Measurements from ENCODE around the gene CFAP68.
A peak's percentile ranks its signal among the peaks of the same experiment; 100 is the strongest.

The CFAP68 gene, protein sequence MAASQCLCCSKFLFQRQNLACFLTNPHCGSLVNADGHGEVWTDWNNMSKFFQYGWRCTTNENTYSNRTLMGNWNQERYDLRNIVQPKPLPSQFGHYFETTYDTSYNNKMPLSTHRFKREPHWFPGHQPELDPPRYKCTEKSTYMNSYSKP

DNA sequence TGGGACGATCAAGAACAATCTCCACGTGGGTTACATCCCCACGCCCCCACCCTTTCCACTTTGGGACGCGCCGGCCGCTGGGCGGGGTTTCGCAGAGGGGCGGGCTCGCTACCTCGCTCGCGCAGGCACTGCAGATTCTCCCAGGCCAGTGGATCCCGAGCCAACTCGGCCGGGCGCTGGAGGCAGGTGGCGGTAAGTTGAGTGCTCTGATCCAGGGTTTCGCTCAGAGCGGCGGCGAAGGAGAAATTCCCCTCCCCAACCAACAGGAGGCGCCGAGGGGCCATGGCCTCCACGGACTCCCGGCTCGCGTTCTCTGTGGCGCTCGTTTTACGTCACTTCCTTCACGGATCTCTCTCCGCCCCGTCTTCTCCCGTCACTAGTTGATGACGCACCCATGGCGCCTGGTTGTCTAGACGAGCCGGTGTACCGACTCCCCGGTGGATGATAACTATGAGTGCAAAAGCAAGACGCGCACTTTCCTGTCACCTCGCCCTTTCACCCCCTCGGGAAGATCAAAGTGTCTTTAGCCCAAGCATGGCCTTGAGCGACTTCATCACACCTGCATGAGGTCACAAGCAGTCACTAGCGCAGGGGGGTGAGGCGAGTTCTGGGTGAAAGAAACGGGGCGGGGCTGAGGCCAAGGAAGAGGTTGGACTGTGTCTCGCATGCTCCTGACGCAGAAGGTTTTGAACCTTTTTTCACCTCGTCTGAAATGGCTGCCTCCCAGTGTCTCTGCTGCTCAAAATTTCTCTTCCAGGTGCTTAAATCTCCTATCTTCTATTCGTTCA lies at the start of gene CFAP68, which contains the start of gene FDXACB1:
Gene CFAP68, plus strand, starts transcription at position 693 of the 788 bp plus-strand sequence. Its CDS starts 20 bp downstream, at position 713.
Gene FDXACB1, minus strand, starts transcription at position 317 of the 788 bp plus-strand sequence. Its CDS starts 33 bp downstream, at position 284.
- DNase-seq, result peak; percentile 98

DNA sequence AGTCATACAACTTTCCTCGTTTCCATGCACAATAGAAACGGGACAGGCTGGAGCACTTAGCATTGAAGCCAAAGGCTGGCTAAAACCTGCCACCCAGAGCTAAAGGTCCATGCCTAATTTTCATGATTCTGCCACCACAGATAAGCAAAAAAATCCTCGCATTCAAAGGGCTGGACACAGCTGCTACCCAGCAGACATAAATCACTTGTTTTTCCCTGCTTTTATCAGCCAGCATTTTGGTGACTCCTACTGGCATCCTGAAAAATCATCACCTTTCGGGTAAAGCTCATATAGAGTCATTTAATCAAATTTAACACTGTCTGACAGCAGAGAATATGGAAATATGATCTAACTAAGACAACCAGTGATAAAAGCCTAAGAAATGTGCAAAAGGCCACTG lies 45.8 kb upstream of the CFAP68 start:
- no peak for DNase-seq

DNA sequence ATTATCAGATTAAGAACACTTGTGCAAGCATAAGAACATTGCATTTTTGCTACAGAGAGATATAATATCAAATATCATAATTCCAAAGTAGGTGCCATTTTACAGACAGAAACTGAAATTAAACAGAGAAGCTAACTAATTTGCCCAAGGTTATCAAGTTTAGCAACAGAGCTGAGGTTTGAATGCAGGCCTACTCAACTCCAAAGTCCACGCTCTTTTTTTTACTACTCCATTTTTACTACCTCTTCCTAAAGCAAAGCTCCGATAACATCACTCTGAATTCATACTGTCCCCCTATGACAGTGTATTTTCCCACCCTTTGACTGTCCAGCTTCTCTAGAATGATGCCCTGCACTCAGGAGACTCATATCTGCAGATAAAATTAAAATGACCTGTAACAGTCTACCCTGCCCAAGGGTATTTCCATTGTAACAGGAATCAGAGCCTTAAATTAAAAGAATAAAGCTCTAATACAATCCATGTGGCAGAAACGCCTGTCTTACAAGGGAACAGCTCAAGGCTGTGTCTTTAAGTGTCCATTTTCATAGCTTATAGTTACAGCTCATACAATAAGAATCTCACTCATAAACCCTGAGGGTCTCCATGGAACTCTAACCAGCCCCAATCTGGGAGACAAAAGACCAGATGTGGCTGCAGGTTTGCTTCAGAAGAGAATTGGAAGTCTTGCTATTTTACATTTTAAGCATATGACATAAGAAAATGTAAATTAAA lies 44.7 kb upstream of the CFAP68 start:
- no peak for DNase-seq

DNA sequence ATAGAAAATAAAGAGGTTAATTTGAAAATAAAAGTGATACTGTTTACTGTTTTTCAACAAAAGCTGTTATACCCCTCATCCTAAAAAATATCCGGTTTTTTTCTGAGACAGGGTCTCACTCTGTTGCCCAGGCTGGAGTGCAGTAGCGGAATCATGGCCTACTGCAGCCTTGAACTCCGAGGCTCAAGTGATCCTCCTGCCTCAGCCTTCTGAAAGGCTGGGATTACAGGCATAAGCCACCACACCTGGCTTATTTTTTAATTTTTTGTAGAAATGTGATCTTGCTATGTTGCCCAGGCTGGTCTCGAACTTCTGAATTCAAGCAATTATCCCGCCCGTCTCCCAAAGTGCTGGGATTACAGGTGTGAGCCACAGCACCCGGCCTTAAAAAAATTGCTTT lies 43.7 kb upstream of the CFAP68 start:
- DNase-seq, result no peak

DNA sequence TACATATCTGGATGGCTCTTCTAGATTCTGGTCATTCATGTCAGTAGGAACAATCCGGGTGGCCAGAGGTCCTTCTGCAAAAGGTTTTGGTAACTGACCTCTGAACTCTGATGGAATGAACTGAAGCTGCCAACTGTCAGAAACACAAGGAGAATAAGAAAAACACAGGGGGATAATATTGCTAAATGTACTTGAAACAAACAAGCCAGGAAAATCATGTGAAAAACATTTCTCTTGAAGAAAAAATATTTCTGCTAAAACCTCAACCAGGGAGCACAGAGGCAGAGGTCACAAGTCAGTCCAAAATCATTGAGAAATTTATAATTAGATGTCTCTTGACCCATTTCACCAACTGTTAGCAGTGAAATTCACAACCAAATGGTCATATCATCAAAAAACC lies 43.2 kb upstream of the CFAP68 start:
- no peak for DNase-seq

DNA sequence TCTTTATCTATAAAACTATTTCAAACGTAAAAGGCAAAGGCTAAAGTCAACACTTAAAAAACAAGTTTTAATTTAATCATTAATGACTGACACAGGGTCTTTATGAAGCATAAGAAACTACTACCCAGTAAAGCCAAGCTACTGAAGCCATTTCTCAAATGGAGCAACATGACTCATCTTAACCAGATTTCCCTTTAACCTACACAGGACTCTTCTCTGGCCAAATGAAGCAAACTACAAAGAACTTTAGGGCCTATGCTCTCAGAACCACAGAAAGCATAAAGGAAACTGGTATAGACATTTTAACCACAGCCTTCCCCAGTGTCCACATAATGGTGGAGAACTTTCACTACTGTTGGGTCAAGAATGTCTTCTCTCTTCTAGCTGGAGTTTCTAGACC lies 42.6 kb upstream of the CFAP68 start:
- DNase-seq, result peak; percentile 6

DNA sequence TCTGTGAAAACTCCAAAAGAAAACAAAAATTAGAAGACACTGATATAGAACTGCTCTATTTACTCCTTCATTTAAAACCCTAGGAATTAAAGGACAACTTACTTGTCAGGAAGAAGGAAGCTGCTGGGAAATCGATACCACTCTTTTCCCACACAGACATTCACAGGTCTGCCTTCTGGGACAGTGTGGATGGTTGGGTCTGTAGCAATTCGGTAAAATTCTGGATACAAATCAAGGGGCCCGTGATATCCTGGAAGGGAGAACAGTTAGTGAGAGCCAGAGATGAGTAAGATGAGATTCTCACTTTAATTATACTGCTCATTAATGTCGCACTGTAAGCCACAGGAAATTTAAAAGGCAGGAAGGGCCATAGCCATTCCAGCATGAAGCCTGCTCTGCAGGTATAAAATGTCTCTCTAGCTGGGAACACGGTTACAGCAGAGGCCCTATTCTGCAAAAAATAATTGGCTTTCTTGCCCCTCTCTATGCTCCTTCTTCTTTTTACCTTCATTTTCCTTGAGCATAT lies 41.9 kb upstream of the CFAP68 start:
- no peak for DNase-seq

DNA sequence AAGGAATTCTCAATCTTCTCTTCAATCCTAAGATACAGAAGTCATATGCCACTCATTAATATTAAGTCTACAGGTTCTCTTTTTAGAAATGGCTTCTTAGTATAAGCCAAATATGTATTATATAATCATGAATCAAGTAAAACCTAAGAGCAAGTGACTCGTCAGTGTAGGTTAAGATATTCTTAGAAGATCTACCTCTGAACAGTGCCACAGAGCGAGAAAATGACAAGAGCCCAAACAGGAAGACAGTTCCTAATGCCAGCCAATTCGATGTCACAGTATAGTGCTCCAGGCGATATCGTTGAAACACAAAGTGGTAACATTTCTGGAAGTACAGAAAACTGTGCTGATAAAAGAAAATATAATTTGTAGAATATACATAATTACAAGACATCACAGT lies 41.3 kb upstream of the CFAP68 start:
- DNase-seq, result no peak

DNA sequence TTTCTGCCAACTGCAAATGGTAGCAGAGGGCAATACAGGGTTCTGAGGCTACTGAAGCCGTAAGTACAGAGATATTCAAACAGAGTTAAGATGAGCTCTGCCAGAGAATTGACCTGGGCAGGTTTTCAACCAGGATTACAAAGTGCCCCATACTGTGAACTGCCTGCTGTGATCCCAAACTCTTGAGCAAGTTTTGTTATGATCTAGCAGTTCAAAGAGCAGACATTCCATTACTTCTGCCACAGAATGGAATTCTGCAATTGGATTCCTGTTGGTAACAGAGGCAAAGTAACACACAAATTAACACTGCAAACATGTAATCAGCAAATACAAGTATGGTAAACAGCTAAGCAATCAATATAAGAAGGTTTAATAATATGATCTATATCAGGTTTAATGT lies 39.2 kb upstream of the CFAP68 start:
- DNase-seq, result no peak

DNA sequence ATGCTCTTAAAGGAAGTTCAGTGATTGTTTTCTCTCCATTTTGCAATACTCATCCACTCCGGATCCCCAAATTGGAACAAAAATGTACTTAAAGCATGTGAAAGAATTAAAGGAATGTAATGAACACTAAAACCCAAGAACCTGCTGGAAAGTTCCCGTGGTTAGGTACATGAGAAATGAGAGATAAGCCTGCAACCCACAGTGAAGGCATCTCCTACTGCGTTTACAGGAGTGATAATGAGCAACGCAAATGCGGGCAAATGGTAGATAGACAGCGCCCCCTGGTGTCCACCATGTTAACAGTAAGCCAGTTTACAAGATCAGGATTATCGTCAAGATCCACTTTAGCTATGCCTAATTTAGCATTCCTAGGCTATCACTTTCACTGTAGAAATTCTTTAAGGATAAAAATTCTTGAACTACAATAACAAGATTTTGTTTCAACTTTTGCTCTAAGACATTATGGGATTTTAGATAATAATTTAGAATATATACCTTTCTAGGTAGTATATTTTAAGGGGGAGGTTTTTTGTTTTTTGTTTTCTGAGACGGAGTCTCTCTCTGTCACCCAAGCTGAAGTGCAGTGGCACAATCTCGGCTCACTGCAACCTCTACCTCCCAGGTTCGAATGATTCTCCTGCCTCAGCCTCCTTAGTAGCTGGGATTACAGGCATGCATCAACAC lies 37.8 kb upstream of the CFAP68 start:
- peak; percentile 91 for DNase-seq

DNA sequence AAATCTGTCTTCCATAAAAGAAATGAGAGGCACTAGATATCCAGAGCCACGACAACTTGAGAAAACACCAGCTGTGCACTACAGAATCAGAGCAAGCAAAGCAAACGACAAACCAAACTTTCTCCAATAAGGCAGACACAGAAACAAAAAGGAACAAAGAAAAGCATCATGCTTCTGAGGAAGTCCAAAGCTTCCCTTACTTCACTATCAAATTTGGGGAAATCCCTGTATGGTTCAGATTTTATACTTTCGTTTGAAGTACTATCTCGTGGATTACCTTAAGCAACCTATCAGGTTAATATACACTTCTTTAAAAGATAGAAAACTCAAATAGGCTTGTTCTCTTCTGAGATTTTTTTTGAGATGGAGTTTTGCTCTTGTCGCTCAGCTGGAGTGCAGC lies 35.7 kb upstream of the CFAP68 start:
- DNase-seq, result peak; percentile 60

DNA sequence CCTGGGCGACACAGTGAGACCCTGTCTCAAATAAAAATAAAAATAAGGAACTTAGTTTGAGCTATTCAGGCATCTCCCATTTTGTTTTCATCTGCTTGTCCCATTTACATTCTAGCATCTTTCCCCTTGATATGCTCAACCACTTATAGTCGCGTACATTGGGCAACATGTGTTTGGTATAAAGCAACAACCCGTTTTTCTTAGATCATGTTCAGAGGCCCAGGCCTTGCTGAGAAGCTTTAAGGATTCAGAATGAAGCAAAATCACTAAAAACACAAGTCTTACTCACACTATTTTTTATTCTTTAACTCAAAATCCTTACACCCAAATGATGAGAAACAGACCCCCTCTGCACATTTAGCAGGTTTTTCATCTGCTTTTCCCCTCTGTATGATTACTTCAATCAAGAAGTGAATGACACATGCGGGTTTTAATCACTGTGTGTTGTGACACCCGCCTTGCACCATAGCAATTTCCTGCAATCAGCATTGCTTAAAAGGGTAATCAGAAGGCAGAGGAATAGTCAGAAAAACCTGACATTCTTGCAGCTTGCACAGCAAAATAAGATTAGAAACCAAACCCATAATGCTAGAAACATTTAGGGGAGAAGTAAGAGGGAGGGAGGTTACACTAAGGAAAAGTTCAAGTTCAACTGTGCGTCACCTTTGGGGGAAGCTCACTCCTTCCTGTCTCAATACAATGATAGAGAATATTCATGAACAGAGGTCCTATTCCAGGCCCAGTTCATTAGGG lies 33.9 kb upstream of the CFAP68 start:
- DNase-seq, result peak; percentile 86

DNA sequence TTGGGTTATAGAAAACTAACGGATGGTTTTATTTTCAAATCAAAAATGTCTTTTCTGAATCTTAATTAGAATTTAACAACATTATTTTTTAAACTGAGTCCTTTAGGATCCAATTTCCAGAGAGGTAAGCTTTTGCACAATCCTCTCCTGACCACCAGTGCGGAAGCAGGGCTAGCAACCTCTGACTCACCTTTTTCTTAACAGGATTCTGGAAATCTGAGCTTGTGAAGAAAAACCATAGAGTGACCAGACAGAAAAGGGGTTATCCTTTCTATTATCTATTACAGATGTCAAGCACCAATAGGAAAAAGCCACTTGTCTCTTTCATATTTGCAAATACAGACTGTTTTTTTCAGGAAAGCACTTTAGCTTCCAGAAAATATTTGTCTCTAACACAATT lies 33.3 kb upstream of the CFAP68 start:
- DNase-seq, result peak; percentile 45

DNA sequence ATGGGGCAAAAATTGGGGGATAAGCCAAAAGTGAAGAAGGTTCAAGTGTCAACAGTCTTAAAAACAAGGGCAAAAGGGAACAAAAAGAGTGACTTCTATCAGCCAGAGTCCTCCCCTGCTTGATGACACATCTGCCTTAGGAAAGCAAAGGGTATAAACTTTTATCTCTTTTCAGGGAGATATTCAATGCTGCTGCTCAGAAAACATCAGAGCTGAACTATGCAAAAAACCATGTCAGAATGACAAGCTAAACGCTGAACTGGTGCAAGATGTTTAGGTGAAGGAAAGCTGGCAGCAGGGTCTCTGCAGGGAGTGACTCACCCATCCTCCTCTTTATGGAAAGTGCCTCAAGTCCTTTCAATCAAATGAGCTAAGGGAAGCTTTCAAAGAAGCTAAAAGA lies 32.7 kb upstream of the CFAP68 start:
- peak; percentile 52 for DNase-seq

DNA sequence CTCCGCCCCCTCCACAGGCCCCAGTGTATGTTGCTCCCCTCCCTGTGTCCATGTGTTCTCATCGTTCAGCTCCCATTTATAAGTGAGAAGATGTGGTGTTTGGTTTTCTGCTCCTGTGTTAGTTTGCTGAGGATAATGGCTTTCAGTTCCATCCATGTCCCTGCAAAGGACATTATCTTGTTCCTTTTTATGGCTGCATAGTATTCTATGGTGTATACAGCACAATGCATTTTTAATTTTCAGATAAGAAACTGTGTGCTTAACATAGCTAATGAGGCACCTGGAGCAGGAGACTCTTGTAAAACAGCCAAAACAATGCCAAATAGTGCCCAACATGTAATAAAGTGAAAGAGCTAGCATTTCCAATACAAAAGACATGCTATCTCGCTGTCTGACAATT lies 29.7 kb upstream of the CFAP68 start:
- DNase-seq, result no peak

DNA sequence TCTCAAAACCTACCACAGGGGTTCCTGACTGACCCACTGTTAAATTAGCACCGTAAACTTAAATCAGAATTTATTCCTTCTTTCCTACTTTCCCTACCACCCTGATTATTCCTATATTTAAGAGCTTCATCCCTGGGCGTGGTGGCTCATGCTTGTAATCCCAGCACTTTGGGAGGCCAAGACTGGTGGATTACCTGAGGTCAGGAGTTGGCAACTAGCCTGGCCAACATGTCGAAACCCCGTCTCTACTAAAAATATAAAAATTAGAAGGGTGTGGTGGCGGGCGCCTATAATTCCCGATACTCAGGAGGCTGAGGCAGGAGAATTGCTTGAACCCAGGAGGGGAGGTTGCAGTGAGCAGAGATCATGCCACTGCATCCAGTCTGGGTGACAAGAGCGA lies 28.3 kb upstream of the CFAP68 start:
- DNase-seq, result no peak

DNA sequence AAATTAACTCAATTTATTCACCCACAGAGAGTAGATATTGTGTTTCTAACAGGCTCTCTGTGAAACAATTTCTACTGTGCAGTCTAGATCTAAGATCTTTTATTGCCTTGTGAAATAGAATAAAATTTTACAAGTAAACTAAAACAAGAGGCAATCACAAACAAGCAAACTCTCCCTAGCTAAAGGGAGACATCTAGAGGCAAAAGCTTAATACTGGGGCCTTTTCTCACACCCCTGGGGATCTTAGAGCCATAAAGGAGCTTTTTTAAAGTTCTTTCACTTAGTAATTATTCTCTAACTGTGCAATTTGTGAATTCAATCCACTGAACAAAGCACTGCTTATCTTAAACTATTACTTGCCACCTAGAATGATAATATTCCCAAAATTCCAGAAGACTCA lies 27.7 kb upstream of the CFAP68 start:
- peak; percentile 25 for DNase-seq

DNA sequence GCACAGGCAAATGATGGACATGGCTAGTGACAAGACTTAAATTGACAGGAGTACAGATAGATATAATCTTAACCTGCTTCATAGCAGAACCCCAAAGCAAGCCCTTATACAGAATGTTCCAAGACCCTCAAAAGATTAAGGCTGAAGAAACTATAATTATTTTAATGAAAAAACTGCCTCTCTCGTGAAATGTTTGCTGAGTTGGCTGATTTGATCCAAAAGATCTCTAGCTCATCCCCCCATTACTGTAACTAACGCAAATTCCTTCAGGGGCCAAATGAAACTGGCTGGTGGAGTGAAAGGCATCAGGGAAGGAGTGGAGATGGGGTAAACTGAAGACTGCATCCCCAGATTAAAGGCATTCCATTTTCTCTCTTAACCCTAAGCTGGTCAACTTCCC lies 27.2 kb upstream of the CFAP68 start:
- no peak for DNase-seq

DNA sequence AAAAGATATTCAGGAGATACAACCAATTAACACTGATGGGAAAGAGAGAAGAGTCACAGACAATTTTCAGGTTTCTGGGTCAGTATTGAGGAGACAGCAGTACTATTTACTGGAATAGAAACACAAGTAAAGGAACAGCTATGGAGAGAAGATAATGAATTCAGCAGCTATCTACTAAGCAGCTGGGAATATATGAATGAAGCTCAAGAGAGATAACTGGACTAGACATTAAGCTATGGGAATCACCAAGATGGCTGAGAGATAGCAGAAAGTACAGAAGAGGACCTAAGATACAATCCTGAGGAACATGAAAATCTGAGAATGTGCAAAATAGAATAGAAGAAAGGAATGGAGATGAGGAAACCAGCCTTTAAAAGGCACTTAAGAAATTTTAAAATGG lies 23.8 kb upstream of the CFAP68 start:
- no peak for DNase-seq

DNA sequence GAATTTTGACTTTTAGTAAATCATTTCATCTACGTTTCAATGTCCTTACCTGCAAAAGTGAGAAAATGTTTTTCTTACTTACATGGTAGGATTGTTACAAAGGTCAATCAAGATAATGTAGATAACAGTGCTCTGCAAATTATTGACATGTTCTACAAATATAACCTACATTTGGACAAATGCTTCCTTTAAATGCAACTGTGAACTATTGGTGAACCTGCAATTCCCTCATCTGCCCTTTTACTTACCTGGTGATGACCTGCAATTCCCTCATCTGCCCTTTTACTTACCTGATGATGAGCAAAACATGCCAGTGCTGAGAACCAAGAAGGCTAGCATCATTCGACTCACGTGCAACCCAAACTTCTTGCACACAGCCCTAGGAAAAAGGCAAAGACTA lies 19.1 kb upstream of the CFAP68 start:
- no peak for DNase-seq

DNA sequence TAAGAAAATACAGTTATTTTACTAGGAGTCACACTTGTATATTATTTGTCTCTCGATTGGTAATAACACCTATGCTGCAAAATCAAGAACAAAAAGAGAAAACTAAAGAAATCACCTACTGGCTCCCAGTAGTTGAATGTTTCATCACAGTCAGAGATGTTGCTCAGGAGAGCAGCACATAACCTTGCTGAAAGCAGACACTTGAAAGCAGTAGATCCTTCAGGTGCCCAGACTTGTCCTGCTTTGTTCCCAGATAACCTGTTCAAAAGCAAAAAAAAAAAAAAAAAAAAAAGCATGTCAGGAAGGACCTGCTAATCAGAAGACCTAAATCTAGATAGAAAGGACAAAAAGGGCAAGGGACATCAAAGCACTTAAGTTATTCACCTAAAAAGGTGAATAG lies 9.2 kb upstream of the CFAP68 start:
- DNase-seq, result no peak

DNA sequence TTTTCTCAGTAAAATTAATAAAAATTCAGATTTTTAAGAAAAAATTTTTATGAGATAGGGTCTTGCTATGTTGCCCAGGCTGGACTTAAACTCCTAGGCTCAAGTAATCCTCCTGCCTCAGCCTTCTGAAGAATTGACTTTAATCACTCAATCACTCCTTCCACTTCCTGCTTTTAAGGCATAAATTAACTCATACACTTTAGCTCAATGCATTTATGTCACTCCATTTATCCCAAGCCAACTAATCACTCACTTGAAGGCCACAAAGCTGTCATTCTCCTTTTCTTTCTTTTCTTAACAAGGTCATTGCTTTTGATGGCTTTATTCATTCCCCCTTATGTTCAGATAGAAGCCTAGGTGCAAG lies 8.8 kb upstream of the CFAP68 start:
- peak; percentile 31 for DNase-seq

All from suppressor macrophage treated with lipopolysaccharide for 4 hours (primary cell).